SK-N-DZ (cell line): ENCODE measurements around the gene CEMIP.
"Not testable (repeated sequence)": the region's sequence is repeated elsewhere in the genome, so short reads cannot be mapped to it uniquely, and the experiment has no call there.

Source experiments
- DNase-seq: peaks from one replicate; pipeline ENCODE4 v3.0.0-alpha.2; 2015; ENCODE audit warnings: low spot score

CEMIP gene

DNA sequence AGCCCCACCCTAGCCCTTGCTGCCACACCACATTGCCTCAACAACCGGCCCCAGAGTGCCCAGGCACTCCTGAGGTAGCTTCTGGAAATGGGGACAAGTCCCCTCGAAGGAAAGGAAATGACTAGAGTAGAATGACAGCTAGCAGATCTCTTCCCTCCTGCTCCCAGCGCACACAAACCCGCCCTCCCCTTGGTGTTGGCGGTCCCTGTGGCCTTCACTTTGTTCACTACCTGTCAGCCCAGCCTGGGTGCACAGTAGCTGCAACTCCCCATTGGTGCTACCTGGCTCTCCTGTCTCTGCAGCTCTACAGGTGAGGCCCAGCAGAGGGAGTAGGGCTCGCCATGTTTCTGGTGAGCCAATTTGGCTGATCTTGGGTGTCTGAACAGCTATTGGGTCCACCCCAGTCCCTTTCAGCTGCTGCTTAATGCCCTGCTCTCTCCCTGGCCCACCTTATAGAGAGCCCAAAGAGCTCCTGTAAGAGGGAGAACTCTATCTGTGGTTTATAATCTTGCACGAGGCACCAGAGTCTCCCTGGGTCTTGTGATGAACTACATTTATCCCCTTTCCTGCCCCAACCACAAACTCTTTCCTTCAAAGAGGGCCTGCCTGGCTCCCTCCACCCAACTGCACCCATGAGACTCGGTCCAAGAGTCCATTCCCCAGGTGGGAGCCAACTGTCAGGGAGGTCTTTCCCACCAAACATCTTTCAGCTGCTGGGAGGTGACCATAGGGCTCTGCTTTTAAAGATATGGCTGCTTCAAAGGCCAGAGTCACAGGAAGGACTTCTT lies 171.3 kb downstream of the CEMIP start:
- no peak for DNase-seq

DNA sequence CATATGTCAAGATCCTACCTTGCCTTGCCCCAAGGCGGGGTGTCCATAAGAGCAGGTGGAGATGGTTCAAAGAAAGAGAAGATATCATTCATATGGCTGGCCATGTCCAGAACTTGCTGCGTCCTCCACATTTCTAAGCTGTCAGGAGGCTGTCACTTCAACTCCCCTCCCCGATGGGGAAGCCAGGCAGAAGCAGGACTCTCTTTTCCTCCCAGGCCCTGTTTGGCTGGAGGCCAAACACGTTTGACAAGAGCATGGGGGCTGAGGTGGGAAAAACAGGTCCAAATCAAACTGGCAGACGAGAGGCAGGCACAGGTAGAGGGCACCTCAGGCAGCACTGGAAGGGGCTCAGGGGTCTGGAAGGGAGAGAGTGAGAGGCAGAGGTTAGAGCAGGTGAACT lies 172.8 kb downstream of the CEMIP start:
- no peak for DNase-seq

DNA sequence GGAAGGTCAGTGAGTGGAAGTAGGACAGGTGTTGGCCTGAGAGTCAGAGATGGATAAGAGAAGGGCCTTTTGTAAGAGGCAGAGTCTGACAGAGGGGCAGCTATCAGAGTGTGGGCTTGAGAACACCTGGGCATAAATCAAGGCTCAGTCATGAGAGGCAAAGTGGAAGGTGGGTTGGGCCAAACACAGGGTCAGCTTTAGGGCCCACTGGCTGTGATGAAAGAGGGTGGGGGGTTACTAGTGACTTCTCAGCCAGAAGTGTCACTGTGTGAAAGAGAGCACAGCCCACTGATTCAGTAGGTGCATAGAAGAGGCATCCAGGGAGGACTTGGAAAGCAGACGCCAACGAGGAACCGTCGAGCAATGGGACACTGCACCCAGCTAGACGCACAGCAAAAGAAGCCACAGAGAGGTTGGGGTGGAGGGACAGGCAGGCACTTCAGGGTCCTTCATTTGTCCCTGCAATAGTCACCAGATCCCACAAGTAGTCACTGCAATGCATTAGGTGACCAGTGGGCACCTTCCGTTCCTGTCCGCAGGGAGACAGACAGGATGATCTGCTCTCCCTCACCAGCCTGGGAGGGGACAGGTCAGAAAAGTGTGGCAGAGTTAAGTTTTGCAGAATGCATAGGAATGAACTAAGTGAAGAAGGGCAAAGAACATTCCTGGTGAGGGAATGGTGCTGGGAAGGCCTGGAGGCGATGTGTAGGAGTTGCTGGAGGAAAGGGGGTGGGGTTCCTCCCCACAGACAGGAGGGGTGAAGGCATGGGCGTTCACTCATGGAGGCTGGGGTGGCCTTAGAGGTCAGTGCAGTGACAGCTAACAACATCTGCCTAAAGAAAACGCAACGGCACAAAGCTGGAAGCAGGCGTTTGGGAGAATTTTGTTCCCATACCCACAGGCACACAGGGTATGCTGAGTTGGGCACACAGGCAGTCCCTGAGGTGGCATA lies 174.1 kb downstream of the CEMIP start:
- no peak for DNase-seq

DNA sequence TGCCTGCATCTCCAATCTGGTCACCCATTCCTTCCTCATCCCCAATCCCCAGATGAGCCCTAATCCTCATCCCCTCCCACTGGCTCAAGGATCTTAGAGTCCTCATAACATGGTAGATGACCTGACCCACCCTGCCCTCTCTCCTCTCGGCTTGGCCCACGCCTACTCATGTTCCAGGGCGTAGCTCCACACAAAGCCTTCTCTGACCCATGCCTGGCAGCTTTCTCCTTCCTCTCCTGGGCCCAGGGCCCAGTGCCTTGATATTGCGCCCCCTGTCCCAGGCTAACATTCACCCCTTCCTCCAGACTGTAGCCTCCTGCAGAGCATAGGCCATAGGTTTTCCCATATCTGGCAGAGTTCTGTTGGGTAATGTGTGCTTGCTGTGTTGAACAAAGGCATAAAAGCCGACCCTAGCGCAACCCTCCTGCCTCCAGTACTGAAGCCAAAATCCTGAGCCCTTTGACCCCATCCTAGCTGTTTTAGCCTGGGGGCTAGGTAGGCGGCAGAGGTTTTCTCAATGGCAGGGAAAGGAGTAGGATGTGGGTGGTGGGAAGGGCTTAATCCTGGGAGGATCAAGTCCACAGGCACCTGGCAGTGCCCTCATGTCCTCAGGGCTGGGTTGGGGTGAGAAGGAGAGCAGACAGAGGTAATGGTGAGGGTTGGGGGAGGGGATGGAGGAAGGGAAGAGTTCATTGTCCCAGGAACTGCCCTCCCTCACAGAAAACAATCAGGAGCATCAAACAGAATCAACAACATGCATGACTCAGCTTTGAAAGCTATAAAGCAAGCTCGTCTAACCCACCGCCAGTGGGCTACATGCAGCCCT lies 175.0 kb downstream of the CEMIP start:
- no peak for DNase-seq

DNA sequence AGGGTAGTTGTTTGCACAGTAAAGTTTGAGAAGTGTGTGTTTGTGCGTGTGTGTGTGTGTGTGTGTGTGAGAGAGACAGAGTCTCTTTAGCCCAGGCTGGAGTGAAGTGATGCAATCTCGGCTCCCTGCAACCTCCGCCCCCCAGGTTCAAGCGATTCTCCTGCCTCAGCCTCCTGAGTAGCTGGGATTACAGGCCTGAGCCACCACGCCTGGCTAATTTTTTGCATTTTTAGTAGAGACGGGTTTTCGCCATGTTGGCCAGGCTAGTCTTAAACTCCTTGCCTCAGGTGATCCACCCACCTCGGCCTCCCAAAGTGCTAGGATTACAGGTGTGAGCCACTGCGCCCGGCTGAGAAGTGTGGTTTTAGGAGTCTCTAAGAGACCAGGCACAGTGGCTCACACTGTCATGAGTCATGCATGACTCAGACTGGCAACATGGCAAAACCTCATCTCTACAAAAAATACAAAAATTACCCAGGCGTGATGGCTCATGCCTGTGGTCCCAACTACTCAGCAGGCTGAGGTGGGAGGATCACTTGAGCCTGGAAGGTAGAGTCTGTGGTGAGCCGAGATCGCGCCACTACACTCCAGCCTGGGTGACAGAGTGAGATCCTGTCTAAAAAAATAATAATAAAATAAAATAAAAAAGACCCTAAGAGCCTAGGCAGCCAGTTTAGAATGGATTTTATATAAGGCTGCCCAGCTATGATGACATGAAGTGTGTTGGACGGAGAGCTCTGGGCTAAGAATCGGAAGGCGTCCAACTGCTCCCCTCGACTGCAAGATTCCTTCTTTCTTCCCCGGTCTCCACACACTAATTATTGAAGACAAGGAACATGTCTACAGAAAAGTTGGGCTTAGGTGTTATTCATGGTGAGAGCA lies 176.6 kb downstream of the CEMIP start:
- not testable (repeated sequence) for DNase-seq

DNA sequence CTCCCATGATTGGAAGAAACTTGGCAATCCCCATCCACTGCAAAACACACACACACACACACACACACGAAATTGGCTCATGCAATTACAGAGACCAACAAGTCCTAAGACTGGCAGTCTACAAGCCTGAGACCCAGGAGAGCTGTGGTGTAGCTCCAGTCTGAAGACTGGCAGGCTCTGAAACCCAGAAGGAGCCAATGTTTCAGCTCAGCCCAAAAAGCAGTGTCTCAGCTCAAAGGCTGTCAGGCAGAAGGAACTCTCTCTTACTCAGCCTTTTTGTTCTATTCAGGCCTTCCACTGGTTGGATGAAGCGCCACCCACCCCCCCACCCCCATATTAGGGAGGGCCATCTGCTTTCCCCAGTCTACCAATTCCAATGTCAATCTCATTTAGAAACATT lies 178.4 kb downstream of the CEMIP start:
- no peak for DNase-seq

DNA sequence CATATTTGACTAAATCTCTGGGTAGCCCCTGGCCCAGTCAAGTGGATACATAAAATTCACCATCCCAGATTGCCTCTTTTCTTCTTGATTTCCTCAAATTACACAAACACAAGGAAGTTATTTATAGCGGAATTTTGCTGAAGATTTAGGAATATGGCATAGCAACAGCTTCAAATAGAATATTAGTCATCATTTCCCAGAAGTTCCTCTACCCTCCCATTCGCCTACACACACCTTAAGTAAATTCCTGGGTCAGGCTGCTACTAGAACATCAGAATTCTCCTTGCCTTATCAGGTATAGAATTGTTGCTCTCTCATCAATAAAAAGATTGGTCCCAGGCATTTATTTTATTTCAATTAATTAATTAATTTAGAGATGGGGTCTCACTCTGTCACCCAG lies 178.8 kb downstream of the CEMIP start:
- DNase-seq: no peak

DNA sequence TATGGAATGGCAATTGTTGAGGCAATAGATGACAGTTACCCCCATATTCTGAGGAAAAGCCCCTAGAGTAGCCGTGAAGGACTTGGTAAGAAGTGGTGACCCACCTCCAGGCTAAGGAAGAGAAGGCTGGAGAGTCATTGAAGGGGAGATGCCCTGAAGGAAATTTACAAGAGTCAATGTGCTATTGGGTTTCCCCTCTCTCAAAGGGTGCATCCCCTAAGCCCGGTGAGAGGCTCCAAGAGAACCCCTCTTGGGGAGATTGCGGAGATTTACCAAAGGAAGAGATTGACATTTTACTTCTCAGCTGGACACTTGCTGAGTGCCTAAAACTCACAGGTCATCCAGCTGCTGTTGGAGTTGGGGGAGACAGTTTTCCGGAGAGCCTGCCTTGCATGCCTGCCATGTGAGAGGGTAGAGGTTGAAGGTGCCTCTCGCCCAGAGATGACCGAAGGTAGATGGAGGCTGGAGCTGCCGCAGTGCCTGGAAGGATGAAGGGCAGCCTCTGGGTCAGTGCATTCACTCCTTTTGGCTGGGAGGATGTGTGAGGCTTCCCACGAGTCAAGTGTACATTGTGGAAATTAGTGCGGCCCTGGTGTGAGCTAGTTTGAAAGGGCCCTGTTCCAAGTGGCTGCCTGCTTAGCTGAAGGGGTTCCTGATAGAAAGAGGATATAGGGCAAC lies 179.8 kb downstream of the CEMIP start:
- no peak for DNase-seq

DNA sequence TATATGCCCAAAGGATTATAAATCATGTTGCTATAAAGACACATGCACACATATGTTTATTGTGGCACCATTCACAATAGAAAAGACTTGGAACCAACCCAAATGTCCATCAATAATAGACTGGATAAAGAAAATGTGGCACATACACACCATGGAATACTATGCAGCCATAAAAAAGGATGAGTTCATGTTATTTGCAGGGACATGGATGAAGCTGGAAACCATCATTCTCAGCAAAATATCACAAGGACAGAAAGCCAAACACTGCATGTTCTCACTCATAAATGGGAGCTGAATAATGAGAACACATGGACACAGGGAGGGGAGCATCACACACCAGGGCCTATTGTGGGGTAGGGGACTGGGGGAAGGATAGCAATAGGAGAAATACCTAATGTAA lies 186.3 kb downstream of the CEMIP start:
- not testable (repeated sequence) for DNase-seq

DNA sequence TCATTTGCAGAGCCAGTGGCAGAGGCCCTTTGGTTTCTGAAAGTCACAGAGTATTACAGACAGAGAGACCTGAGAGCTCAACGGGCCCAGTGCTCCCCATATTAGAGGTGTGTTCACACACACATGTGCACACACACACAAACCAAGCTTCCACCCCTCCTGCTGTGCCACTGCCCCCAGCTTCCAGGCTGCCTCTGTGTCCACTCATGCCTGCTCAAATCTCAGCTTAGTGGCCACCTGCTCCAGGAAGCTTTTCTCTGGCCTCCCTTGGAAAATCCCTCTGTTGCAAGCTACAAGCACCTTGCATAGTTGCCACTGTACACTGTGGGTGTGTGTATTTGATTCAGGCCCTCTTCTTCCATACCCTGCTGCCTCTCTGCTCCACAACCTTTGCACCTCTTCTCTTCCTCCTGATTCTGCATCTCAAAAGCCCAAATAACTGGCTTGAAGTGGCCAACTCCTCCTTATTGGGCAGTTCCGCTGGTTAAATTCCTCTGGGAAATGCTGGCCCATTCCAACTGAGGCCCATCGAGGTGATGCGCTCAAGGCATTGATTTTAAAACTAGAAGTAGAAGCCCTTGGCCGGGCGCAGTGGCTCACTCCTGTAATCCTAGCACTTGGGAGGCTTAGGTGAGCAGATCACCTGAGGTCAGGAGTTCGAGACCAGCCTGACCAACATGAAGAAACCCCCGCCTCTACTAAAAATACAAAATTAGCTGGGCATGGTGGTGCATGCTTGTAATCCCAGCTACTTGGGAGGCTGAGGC lies 187.4 kb downstream of the CEMIP start:
- no peak for DNase-seq

DNA sequence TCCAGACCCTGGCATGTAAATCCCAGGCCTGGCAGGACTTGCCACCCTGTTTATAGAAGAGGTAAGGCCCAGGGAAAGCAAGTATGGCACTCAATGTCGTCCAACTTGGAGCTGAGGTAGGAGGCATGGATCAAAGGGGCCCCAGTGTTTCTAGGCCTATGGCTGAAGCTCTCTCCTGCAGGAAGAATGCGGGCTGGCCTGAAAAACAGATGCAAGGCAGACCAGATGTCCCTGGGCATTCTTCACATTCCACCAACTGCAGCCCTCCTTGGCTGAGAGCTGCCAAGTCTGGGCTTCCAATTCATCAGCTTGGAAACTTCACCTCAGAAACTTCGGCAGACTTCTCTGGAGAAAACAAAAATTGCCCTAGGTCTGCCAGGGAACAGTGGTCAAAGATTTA lies 188.3 kb downstream of the CEMIP start:
- no peak for DNase-seq

DNA sequence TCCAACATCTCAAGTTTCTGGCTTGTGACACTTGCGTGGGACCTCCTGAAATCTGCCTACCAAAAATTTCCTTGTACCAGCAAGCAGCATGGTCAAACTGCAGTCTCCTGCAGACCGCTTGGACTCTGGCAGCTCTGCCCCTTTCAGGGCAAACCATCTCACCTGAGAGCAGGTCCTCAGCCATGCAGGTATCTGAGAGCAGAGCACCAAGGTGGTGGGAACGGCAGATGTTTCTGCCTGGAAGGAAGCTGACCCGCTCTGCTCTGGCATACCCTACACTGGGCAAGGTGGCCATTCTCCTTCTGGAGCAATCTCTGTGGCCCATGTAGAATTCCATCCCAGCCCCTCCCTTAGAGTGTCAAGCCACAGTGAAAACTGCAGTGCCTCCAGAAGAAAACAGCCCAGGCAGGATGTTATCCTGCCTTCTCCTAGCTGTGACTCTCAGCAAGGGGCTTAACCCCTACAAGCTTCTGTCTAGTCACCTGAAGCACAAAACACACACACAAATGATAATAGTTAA lies 188.9 kb downstream of the CEMIP start:
- no peak for DNase-seq

DNA sequence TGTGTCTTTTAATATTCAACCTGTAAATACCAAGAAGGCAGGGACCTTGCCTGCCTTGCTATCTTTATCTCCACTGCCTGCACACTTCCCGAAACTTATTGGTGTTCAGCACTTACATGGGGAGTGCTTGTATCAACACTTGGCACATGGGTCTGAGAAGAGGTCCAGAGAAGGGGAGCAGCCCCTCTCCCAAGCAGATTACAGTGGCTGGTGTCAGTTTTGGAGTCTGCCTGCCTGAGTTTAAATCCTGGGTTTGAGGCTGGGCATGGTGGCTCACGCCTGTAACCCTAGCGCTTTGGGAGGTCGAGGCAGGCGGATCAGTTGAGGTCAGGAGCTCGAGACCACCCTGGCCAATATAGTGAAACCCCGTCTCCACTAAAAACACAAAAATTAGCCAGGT lies 190.1 kb downstream of the CEMIP start:
- DNase-seq: no peak

DNA sequence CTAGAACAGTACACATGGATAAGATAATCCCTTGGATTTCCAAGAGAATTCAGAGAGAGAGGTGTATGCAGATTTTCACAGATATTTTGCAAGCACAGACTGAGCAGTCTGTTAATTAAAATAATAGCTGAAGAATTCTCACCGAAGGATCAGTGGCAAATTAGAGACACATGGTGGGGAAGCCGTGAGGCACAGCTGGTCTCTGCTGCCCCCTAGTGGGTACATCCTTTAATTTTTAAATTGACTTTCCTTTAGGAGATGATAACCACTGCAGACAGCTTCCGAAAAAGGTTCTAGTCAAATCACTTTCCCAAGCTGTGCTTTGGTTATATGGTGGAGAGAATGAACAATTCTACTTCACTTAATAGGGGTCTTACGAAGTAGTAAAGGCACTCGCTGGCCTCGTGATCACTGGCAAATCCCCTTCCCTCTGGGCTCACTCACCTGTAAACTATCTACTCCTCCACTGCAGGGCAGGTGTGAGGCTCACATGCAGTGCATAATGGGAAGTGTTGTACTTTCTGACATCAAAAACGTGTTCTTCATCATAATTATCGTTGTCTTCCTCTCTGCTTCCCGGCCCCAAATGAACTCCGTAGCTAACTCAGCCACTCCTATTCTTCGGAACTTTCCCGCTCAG lies 191.0 kb downstream of the CEMIP start:
- peak; percentile 62 for DNase-seq

DNA sequence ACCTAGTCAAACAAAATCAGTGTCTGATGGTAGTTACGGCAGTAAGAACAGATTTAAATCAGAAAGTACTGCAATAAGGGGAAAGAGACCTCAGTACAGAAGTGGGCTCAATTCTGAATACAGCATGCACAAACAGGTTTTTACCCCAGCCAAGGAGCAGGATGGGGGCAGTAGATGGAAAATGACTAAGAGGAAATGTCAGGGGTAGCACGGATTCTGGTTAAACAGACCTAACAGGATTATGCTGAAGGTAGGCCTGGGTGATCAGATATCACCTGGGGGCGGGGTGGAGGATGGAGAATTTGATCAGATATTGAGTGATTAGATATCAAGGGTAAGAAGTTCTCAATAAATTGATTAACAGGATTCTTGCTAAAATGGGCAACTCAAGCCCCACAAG lies 191.5 kb downstream of the CEMIP start:
- DNase-seq: no peak

DNA sequence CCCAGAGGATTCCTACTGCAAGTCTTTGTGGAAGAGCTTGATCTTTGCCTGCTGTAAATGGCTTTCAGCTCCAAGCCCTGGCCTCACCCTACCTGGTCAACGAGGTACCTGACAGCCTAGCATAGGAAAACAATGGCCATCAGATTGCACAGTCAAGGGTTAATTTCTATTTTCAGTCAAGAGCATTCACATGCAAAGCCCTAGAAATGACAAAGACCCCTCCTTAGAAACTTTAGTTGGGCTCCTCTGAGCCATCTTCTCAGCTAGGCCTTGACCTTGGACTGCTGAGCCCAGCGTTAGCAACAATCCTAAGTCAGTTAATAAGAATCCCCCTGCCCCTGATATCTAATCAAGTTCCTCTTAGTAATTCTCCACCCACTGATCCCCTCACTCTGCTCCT lies 192.0 kb downstream of the CEMIP start:
- DNase-seq: no peak

DNA sequence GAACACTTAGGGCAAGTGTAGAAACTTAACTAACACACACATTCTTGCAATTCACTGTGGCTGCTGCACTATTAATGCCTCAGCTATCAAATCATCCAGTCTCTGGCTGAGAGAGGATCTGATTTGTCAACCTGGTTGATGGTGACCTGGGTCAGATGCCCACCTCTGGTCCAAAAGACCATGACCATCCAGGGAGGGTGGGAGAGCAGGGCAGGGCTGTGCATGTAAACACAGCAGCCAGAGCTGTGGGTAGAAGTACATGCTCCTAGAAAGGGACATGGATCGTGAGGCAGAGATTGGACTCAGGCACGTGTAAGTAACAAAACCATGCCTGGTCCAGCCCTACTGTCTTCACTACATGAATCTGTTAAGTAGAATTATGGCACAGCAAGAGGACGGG lies 193.1 kb downstream of the CEMIP start:
- DNase-seq: no peak

DNA sequence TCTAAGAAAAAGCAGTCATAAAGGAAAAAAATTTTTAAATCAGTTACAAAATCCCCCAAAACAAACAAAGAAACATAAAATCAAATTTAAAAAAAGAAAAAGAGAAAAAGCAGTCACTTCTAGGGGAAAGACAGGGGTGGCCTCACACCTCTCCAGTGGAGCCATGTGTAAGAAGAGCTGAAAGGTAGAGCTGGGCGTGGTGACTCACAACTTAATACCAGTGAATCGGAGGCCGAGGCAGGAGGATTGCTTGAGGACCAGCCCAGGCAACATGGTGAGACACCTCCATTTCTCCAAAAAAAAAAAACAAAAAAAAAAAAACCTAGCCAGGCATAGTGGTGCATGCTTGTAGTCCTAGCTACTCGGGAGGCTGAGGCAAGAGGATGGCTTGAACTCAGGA lies 195.7 kb downstream of the CEMIP start:
- DNase-seq: no peak

DNA sequence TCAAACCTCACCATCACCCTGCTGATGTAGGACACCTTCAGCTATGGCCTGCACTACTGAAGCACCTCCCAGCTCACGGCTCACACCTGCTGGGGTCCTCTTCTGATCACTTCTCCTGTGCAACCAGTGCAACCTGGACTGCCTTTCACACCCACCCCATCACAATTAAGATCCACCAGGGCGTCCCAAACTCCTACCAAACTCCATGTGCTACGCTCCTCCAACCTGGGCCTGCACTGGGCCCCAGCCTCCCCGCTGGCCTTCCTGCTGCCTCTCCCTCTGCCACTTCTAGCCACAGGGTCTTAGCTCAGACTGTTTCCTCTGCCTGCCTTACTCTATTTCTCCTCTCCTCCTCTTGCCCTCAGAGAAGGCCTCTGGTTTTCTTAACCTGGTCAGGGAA lies 197.7 kb downstream of the CEMIP start:
- DNase-seq: no peak
